Nephron (organoid): Measurements from ENCODE around the gene ASGR2.
"Not testable (repeated sequence)": the region's sequence is repeated elsewhere in the genome, so short reads cannot be mapped to it uniquely, and the experiment has no call there.

ENCODE experiments used
- H3K27ac Mint-ChIP-seq, 3 experiments: 2 replicates each; pipeline ENCODE4 v1.8.0; 2020; ENCODE audit warnings: mixed read lengths in 3 of 3, mild to moderate bottlenecking in 2 of 3, moderate library complexity in 1 of 3
- H3K27me3 Mint-ChIP-seq: 2 replicates; pipeline ENCODE4 v1.8.0; 2021; ENCODE audit warnings: low read depth, mild to moderate bottlenecking, moderate library complexity, mixed read lengths
- H3K36me3 Mint-ChIP-seq: 2 replicates; pipeline ENCODE4 v1.8.0; 2020; ENCODE audit warnings: low read depth, mixed read lengths
- H3K4me1 Mint-ChIP-seq: 2 replicates; pipeline ENCODE4 v1.8.0; 2020; ENCODE audit warnings: mixed read lengths
- H3K4me3 Mint-ChIP-seq, 3 experiments: 2 replicates each; pipeline ENCODE4 v1.8.0; 2020; ENCODE audit warnings: mild to moderate bottlenecking in 3 of 3, mixed read lengths in 3 of 3, moderate library complexity in 2 of 3
- H3K9me3 Mint-ChIP-seq: 2 replicates; pipeline ENCODE4 v1.8.0; 2020; ENCODE audit warnings: mixed read lengths
- TF ChIP-seq, protein P1 (sequence below), 3 experiments: fragments of 200-600 bp; sonication (generic); IDR thresholded peaks; one replicate each; pipeline ENCODE4 v1.5.0; 2021; ENCODE audit warnings: antibody characterized with exemption in 3 of 3; ENCODE audit not compliant: unreplicated experiment in 3 of 3

Gene ASGR2

DNA sequence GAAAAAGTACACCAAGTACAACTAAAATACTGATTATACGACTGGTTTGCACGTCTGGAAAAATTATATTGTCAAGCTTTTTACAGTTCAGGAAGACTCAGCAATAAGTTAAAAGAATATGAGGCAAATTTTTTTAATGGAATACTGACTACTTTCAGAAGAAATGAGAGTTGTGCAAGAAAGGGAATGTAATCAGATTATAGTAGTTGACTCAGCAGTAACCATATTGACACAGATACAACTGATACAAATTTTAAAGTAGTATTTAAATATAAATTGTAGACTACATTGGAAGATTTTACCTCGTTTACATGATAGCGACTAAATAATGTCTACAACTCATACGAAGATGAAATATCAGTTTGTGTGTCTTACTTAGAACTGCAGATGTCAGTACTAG is 16.7 kb downstream of the ASGR2 start:
- Mint-ChIP-seq H3K27ac (no peak overlapping the region), H3K4me3 (no peak overlapping the region), H3K9me3 (peaks cover 3% of the 10 kb centered on the region), H3K4me1 (no peaks in the 10 kb centered on the region), H3K36me3 (no peaks in the 10 kb centered on the region), H3K27me3 (peaks cover 26% of the 10 kb centered on the region)
- TF ChIP-seq, protein P1, sequence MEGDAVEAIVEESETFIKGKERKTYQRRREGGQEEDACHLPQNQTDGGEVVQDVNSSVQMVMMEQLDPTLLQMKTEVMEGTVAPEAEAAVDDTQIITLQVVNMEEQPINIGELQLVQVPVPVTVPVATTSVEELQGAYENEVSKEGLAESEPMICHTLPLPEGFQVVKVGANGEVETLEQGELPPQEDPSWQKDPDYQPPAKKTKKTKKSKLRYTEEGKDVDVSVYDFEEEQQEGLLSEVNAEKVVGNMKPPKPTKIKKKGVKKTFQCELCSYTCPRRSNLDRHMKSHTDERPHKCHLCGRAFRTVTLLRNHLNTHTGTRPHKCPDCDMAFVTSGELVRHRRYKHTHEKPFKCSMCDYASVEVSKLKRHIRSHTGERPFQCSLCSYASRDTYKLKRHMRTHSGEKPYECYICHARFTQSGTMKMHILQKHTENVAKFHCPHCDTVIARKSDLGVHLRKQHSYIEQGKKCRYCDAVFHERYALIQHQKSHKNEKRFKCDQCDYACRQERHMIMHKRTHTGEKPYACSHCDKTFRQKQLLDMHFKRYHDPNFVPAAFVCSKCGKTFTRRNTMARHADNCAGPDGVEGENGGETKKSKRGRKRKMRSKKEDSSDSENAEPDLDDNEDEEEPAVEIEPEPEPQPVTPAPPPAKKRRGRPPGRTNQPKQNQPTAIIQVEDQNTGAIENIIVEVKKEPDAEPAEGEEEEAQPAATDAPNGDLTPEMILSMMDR (IDR thresholded peaks at IDR 0.05; ENCODE audit: unreplicated experiment in 3 of 3): no peak

DNA sequence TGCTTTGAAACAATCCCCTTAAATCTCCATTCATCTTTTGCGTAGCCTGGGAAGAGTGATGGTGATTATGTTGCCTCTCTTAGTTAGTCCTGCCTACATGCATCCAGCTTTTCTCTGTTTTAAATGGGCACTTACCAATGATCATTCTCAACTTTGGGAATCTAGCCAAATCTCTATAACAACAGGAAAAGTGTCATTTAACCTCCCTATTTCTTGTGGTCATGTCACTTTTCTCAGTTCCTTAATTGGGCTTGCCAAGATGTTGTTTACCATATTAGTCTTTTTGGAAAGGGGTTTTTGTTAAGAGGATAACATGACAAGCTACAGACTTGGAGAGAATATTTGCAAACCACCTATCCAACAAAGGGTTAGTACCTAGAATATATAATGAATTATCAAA is 19.0 kb downstream of the ASGR2 start:
- Mint-ChIP-seq H3K27ac (no peak overlapping the region), H3K4me3 (no peak overlapping the region), H3K36me3 (no peaks in the 10 kb centered on the region), H3K27me3 (peaks cover 10% of the 10 kb centered on the region), H3K4me1 (no peaks in the 10 kb centered on the region), H3K9me3 (peaks cover 5% of the 10 kb centered on the region)
- TF ChIP-seq, protein P1 (IDR thresholded peaks at IDR 0.05; ENCODE audit: unreplicated experiment in 3 of 3): no peak

DNA sequence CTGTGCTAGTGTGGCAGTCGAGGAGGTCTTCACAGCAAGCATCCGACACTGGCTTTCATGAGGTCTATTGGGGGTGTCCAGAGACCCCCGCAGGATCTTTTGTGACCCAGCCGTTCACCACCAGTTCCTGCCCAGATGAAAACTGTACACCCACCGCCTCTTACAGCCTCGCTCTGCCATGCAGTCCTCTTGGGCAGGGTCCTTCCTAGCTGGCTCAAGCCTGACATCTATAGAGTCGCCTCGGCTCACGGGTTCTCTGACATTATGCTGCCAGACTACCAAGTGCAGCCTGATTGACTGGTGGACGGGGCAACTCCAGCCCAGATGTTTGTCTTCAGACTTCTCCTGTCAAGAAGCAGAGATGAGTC is 20.0 kb downstream of the ASGR2 start:
- TF ChIP-seq, protein P1 (IDR thresholded peaks at IDR 0.05; ENCODE audit: unreplicated experiment in 3 of 3): no peak
- Mint-ChIP-seq H3K4me1 (no peaks in the 10 kb centered on the region), H3K27me3 (peaks cover 10% of the 10 kb centered on the region), H3K27ac (no peak overlapping the region), H3K36me3 (no peaks in the 10 kb centered on the region), H3K4me3 (no peak overlapping the region), H3K9me3 (peaks cover 5% of the 10 kb centered on the region)

DNA sequence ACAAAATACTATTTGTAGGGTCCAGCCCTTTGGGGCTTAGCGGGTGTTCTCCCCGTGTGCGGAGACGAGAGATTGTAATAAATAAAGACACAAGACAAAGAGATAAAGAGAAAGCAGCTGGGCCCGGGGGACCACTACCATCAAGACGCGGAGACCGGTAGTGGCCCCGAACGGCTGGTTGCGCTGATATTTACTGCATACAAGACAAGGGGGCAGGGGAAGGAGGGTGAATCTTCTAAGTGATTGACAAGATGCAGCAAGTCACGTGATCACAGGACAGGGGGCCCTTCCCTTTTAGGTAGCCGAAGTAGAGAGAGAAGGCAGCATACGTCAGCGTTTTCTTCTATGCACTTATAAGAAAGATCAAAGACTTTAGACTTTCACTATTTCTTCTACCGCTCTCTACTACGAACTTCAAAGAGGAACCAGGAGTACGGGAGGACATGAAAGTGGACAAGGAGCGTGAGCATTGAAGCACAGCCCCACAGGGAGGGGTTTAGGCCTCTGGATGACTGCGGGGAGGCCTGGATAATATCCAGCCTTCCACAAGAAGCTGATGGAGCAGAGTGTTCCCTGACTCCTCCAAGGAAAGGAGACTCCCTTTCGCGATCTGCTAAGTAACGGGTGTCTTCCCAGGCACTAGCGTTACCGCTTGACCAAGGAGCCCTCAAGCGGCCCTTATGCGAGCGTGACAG is 23.2 kb downstream of the ASGR2 start:
- H3K27me3 Mint-ChIP-seq, H3K4me1 Mint-ChIP-seq, H3K36me3 Mint-ChIP-seq, H3K9me3 Mint-ChIP-seq: not testable (repeated sequence)
- Mint-ChIP-seq H3K27ac (peak overlapping the region; percentile 45 to 89 (median 83)), H3K4me3 (peak overlapping the region; percentile 26 to 71 (median 67))

DNA sequence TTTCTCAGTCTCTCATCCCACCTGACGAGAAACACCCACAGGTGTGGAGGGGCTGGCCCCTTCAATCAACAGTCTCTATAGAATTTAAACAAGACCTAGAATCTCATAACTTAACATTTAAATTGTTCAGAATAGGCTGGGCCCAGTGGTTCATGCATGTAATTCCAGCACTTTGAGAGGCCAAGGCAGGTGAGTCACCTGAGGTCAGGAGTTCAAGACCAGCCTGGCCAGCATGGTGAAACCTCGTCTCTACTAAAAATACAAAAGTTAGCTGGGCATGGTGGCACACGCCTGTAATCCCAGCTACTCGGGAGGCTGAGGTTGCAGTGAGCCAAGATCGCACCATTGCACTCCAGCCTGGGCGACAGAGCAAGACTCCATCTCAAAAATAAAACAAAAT is 25.1 kb downstream of the ASGR2 start:
- not testable (repeated sequence) for H3K27me3 Mint-ChIP-seq, H3K36me3 Mint-ChIP-seq, H3K4me1 Mint-ChIP-seq, H3K4me3 Mint-ChIP-seq, H3K27ac Mint-ChIP-seq, H3K9me3 Mint-ChIP-seq

DNA sequence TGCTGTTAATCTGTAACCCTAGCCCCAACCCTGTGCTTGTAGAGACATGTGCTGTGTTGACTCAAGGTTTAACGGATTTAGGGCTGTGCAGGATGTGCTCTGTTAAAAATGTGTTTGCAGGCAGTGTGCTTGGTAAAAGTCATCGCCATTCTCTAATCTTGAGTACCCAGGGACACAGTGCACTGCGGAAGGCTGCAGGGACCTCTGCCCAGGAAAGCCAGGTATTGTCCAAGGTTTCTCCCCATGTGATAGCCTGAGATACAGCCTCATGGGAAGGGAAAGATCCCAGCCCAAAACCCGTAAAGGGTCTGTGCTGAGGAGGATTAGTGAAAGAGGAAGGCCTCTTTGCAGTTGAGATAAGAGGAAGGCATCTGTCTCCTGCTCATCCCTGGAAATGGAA is 26.2 kb downstream of the ASGR2 start:
- H3K9me3 Mint-ChIP-seq, H3K4me1 Mint-ChIP-seq, H3K4me3 Mint-ChIP-seq, H3K36me3 Mint-ChIP-seq, H3K27me3 Mint-ChIP-seq: not testable (repeated sequence)
- H3K27ac Mint-ChIP-seq: peak overlapping the region; percentile 1 to 69 (median 8)

DNA sequence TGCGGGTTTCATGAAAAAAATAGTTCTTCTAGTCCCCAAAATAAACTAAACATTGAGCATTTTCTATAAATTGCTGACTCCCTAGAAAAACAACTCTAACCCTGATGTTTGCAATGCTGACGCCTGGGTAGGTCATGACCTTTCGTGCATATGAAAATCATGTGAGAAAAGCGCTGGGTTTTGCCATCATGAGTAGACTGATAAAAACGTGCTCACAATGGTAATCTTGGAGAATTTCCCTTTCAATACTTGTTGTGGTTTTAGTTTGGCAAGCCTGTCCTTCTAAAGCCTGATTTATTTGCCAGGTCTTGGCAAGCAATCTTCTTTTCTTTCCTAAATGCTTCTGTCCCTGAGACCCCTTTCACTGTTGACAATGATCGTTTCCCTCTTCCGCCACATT is 30.5 kb downstream of the ASGR2 start:
- TF ChIP-seq, protein P1 (IDR thresholded peaks at IDR 0.05; ENCODE audit: unreplicated experiment in 3 of 3): no peak
- Mint-ChIP-seq H3K36me3 (no peaks in the 10 kb centered on the region), H3K4me1 (peaks cover 7% of the 10 kb centered on the region), H3K27ac (no peak overlapping the region), H3K4me3 (no peak overlapping the region), H3K9me3 (peaks cover 2% of the 10 kb centered on the region), H3K27me3 (peaks cover 4% of the 10 kb centered on the region)
